ENCODE results near the gene RNF214.

Gene RNF214

GRCh38 chr11:117214404-117215110 is 17.9 kb upstream of the RNF214 start:
- DNase-seq (ENCODE audit: insufficient read length, low spot score) (no peak), FAIRE-seq (no peak)
- TF ChIP-seq POLR2A (IDR thresholded peaks at IDR 0.05; ENCODE audit: low read depth, low read length) (no peak), POU2F2 (IDR thresholded peaks at IDR 0.05; ENCODE audit: low read depth, low read length) (no peak), PAX5 (IDR thresholded peaks at IDR 0.05; ENCODE audit: insufficient read depth, low read length, severe bottlenecking) (no peak), SPI1 (IDR thresholded peaks at IDR 0.05; ENCODE audit: low read depth, low read length) (no peak), TAF1 (IDR thresholded peaks at IDR 0.05; ENCODE audit: low read depth, low read length) (no peak), POLR2AphosphoS5 (IDR thresholded peaks at IDR 0.05; ENCODE audit: low read depth, low read length) (no peak)

GRCh38 chr11:117217141-117218084 is 15.1 kb upstream of the RNF214 start:
- FAIRE-seq, result no peak
- no peak for TF ChIP-seq POLR2A (IDR thresholded peaks at IDR 0.05; ENCODE audit: low read depth, low read length)
- no peak for TF ChIP-seq SPI1 (IDR thresholded peaks at IDR 0.05; ENCODE audit: low read depth, low read length)
- TF ChIP-seq POLR2AphosphoS5 (IDR thresholded peaks at IDR 0.05; ENCODE audit: low read depth, low read length), result no peak
- no peak for TF ChIP-seq TAF1 (IDR thresholded peaks at IDR 0.05; ENCODE audit: low read depth, low read length)
- TF ChIP-seq POU2F2 (IDR thresholded peaks at IDR 0.05; ENCODE audit: low read depth, low read length), result no peak
- TF ChIP-seq PAX5 (IDR thresholded peaks at IDR 0.05; ENCODE audit: insufficient read depth, low read length, severe bottlenecking), result no peak
- no peak for DNase-seq (ENCODE audit: insufficient read length, low spot score)

GRCh38 chr11:117218133-117218915 is 14.1 kb upstream of the RNF214 start:
- DNase-seq (ENCODE audit: insufficient read length, low spot score) (no peak), FAIRE-seq (no peak)
- TF ChIP-seq SPI1 (IDR thresholded peaks at IDR 0.05; ENCODE audit: low read depth, low read length), result no peak
- 0 out of 2 replicates have a peak, but pooled peaks have one; percentile 19 for TF ChIP-seq POLR2A (IDR thresholded peaks at IDR 0.05; ENCODE audit: low read depth, low read length)

- no peak for FAIRE-seq
- no peak for DNase-seq (ENCODE audit: insufficient read length, low spot score)
- TF ChIP-seq SPI1 (IDR thresholded peaks at IDR 0.05; ENCODE audit: low read depth, low read length) (no peak), POU2F2 (IDR thresholded peaks at IDR 0.05; ENCODE audit: low read depth, low read length) (no peak), POLR2AphosphoS5 (IDR thresholded peaks at IDR 0.05; ENCODE audit: low read depth, low read length) (no peak), POLR2A (IDR thresholded peaks at IDR 0.05; ENCODE audit: low read depth, low read length) (no peak), TAF1 (IDR thresholded peaks at IDR 0.05; ENCODE audit: low read depth, low read length) (no peak), PAX5 (IDR thresholded peaks at IDR 0.05; ENCODE audit: insufficient read depth, low read length, severe bottlenecking) (no peak)
Measured at GRCh38 chr11:117219001-117219400, 13.5 kb upstream of the RNF214 start.

GRCh38 chr11:117219455-117219854 is 13.0 kb upstream of the RNF214 start:
- DNase-seq (ENCODE audit: insufficient read length, low spot score) (no peak), FAIRE-seq (no peak)
- no peak for TF ChIP-seq TAF1 (IDR thresholded peaks at IDR 0.05; ENCODE audit: low read depth, low read length)
- TF ChIP-seq PAX5 (IDR thresholded peaks at IDR 0.05; ENCODE audit: insufficient read depth, low read length, severe bottlenecking), result no peak
- TF ChIP-seq POU2F2 (IDR thresholded peaks at IDR 0.05; ENCODE audit: low read depth, low read length), result no peak
- no peak for TF ChIP-seq POLR2A (IDR thresholded peaks at IDR 0.05; ENCODE audit: low read depth, low read length)
- no peak for TF ChIP-seq SPI1 (IDR thresholded peaks at IDR 0.05; ENCODE audit: low read depth, low read length)
- no peak for TF ChIP-seq POLR2AphosphoS5 (IDR thresholded peaks at IDR 0.05; ENCODE audit: low read depth, low read length)

- DNase-seq (ENCODE audit: insufficient read length, low spot score) (no peak), FAIRE-seq (no peak)
- TF ChIP-seq POLR2A (IDR thresholded peaks at IDR 0.05; ENCODE audit: low read depth, low read length) (no peak), PAX5 (IDR thresholded peaks at IDR 0.05; ENCODE audit: insufficient read depth, low read length, severe bottlenecking) (no peak), POLR2AphosphoS5 (IDR thresholded peaks at IDR 0.05; ENCODE audit: low read depth, low read length) (no peak), SPI1 (IDR thresholded peaks at IDR 0.05; ENCODE audit: low read depth, low read length) (no peak), TAF1 (IDR thresholded peaks at IDR 0.05; ENCODE audit: low read depth, low read length) (no peak), POU2F2 (IDR thresholded peaks at IDR 0.05; ENCODE audit: low read depth, low read length) (no peak)
Measured at GRCh38 chr11:117219995-117220394, 12.5 kb upstream of the RNF214 start.

- FAIRE-seq (no peak), DNase-seq (ENCODE audit: insufficient read length, low spot score) (no peak)
- no peak for TF ChIP-seq POU2F2 (IDR thresholded peaks at IDR 0.05; ENCODE audit: low read depth, low read length)
- no peak for TF ChIP-seq SPI1 (IDR thresholded peaks at IDR 0.05; ENCODE audit: low read depth, low read length)
- TF ChIP-seq TAF1 (IDR thresholded peaks at IDR 0.05; ENCODE audit: low read depth, low read length), result no peak
- TF ChIP-seq PAX5 (IDR thresholded peaks at IDR 0.05; ENCODE audit: insufficient read depth, low read length, severe bottlenecking), result no peak
- TF ChIP-seq POLR2A (IDR thresholded peaks at IDR 0.05; ENCODE audit: low read depth, low read length), result no peak
- TF ChIP-seq POLR2AphosphoS5 (IDR thresholded peaks at IDR 0.05; ENCODE audit: low read depth, low read length), result no peak
Measured at GRCh38 chr11:117220568-117220967, 11.9 kb upstream of the RNF214 start.

GRCh38 chr11:117220999-117221774 is 11.3 kb upstream of the RNF214 start:
- TF ChIP-seq TAF1 (IDR thresholded peaks at IDR 0.05; ENCODE audit: low read depth, low read length) (no peak), POLR2AphosphoS5 (IDR thresholded peaks at IDR 0.05; ENCODE audit: low read depth, low read length) (no peak), POLR2A (IDR thresholded peaks at IDR 0.05; ENCODE audit: low read depth, low read length) (no peak), PAX5 (IDR thresholded peaks at IDR 0.05; ENCODE audit: insufficient read depth, low read length, severe bottlenecking) (no peak), POU2F2 (IDR thresholded peaks at IDR 0.05; ENCODE audit: low read depth, low read length) (no peak), SPI1 (IDR thresholded peaks at IDR 0.05; ENCODE audit: low read depth, low read length) (no peak)
- FAIRE-seq (no peak), DNase-seq (ENCODE audit: insufficient read length, low spot score) (no peak)
